Right lobe of liver (tissue), 6 donors: ENCODE measurements around the gene DPEP2NB. TPM values are rescaled to one million over a fixed set of nuclear protein-coding genes. Genes with fewer than 3 reads are reported as not detected.
"Not testable (repeated sequence)": the region's sequence is repeated elsewhere in the genome, so short reads cannot be mapped to it uniquely, and the experiment has no call there.

Source experiments
- ATAC-seq, 4 donors: fragments of 200-7000 bp; cut with Tn5 transposase; one replicate each; pipeline ENCODE4 v1.9.1; 2020; ENCODE audit warnings: mild to moderate bottlenecking in 4 of 4, moderate library complexity in 4 of 4
- DNase-seq, 3 donors: peaks; one replicate each; pipeline ENCODE4 v3.0.0-alpha.2; 2020
- H3K27ac ChIP-seq, 3 donors: fragments of 200-600 bp; one replicate each; pipeline ENCODE4 v1.8.0; 2022
- H3K27me3 ChIP-seq, 2 donors: fragments of 200-600 bp; one replicate each; pipeline ENCODE4 v1.8.0; 2022
- H3K36me3 ChIP-seq, 4 donors: fragments of 200-600 bp; sonication (generic) in 1 of 4; one replicate each; pipeline versions ENCODE4 v1.5.1 to v1.8.0; 2017 to 2022; ENCODE audit warnings: control low read depth in 1 of 4
- H3K4me1 ChIP-seq, 4 donors: fragments of 200-600 bp; sonication (generic) in 1 of 4; one replicate each; pipeline versions ENCODE4 v1.5.1 to v1.8.0; 2017 to 2022; ENCODE audit warnings: control low read depth in 1 of 4
- H3K4me3 ChIP-seq, 3 donors: fragments of 200-600 bp; one replicate each; pipeline ENCODE4 v1.8.0; 2022
- H3K9me3 ChIP-seq, 4 donors: fragments of 200-600 bp; sonication (generic) in 1 of 4; one replicate each; pipeline versions ENCODE4 v1.5.1 to v1.8.0; 2017 to 2022; ENCODE audit warnings: control low read depth in 1 of 4
- CTCF ChIP-seq, 4 donors: fragments of 200-600 bp in 3 of 4; fragments of 450-650 bp in 1 of 4; IDR thresholded peaks; one replicate each; pipeline versions ENCODE4 v1.5.1 to v1.8.0; 2016 to 2022; ENCODE audit warnings: antibody characterized with exemption in 4 of 4, mild to moderate bottlenecking in 2 of 4
- POLR2A ChIP-seq: fragments of 450-650 bp; IDR thresholded peaks from one replicate; pipeline ENCODE4 v1.6.1; 2017; ENCODE audit warnings: antibody characterized with exemption, mild to moderate bottlenecking
- WGBS: methylation state at CpG from one replicate; pipeline ENCODE4 v1.1.6; 2018; ENCODE audit warnings: low coverage, low lambda C conversion rate; ENCODE audit not compliant: insufficient coverage; ENCODE audit errors: missing lambda C conversion rate; 5-methylcytosine and 5-hydroxymethylcytosine counted together
- intact Hi-C, 2 donors: fragments of 100-400 bp; cut with DNase I; formaldehyde crosslinking; loops; one replicate each; pipeline versions ENCODE4 v1.11.2 to v1.14.1; 2022
- total RNA-seq, 6 experiments: library from RNA; depleted of rRNA in 2 of 6; stranded (reverse); fragments of >200 nt in 2 of 6; fragmentation: NEBNext Ultra II Directional in 3 of 6; extraction: Animal tissue kit (Norgen Biotek cat#: 25700) in 3 of 6; gene quantifications; one replicate each; pipeline versions ENCODE4 v1.1.0 to v1.2.4, GENCODE V29; 2016 to 2023
- donor health status: DM: no; HTN: yes; CAD: no.
- donor health status: DM: no; HTN: no; CAD: no.
- donor health status: DM: no; HTN: no; CAD: no.
- donor health status: DM: no; HTN: yes; CAD: no.
- donor health status: DM: no; HTN: yes; CAD: no.

The DPEP2NB gene
- total RNA-seq, 6 experiments from 2014 or later = not detected

DNA sequence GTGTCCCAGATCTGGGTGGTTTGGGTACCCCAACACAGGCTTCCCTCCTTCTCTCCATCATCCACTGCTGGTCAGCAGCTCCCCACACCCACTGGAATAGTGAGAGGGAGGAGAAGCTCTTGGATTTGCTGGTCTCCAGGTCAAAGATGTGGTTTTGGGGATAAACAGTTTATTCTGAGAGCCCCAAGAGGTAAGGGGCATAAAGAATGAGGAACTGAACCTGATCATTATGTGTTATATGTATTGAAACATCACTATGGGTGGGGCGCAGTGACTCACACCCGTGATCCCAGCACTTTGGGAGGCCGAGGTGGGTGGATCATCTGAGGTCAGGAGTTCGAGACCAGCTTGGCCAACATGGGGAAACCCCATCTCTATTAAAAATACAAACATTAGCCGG is 20.3 kb downstream of the DPEP2NB start:
- Histone ChIP-seq H3K4me3 (no peak overlapping the region), H3K9me3 (no peaks in the 10 kb centered on the region), H3K27me3 (no peaks in the 10 kb centered on the region), H3K36me3 (no peaks in the 10 kb centered on the region), H3K27ac (no peak overlapping the region), H3K4me1 (peaks cover 0 to 7% (median 0%) of the 10 kb centered on the region in 4 donors)
- WGBS = 67% methylated on average over 4 of the region's 5 CpGs
- TF ChIP-seq POLR2A (no peak), CTCF (IDR thresholded peaks at IDR 0.05) (no peak)
- no peak for ATAC-seq
- DNase-seq = no peak
- intact Hi-C loops = no loop called here

GRCh38 chr16:67994040-67994408 is 21.7 kb downstream of the DPEP2NB start:
- H3K27me3 ChIP-seq, H3K4me1 ChIP-seq, H3K4me3 ChIP-seq, H3K9me3 ChIP-seq, intact Hi-C loops, H3K36me3 ChIP-seq, DNase-seq: not testable (repeated sequence)
- no CpG with 5 or more reads among the region's 6 CpGs for WGBS
- peak; percentile 3 to 29 (median 17) for ATAC-seq
- H3K27ac ChIP-seq = peak overlapping the region; percentile 55 to 75 (median 63)

DNA sequence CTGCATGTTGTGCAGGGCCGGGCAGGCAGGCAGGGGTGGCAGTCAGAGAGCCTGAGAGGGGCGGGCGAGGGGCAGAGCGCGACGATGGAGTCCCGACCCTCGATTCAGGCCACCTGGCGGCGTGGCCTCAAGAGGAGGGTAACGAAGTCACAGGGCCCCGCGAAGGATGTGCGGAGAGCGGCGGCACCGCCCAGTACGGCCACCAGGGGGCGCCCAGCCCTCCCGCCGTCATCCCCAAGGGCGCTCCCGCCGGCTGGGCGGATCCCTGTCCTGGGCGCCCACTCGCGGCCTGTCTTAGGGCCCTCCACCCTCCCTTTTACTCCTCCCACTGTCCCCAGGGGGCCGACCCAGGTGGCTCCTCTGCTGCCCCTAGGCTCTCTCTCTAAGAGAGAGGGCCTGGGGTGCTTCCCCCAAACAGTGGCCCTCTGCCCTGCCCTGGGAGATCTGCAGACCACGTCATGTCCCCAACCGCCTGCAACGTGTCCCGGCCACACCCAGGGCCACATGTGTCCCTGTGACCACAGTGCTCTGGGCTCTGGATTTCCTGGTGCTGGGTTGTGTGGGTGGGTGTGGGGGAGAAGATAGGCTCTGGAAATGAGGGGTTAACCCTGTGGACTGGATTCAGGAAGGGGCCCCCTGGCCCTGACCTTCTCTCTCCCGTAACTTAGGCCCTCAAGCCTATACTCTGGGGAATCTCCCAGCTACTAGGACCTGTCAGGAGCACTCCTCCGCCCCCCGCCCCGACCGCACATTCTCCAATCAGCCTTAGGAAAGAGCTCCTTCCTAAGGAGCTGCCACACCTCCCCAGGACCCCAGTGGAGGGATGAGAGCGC is 22.3 kb downstream of the DPEP2NB start:
- Histone ChIP-seq H3K36me3 (no peaks in the 10 kb centered on the region), H3K27ac (peak overlapping the region; percentile 55 to 75 (median 63)), H3K9me3 (no peaks in the 10 kb centered on the region), H3K4me3 (peak overlapping the region; percentile 30 to 44 (median 37)), H3K27me3 (no peaks in the 10 kb centered on the region), H3K4me1 (peaks cover 0 to 7% (median 0%) of the 10 kb centered on the region in 4 donors)
- intact Hi-C loops = no loop called here
- DNase-seq (peak; percentile 83 to 87 (median 85)), ATAC-seq (peak; percentile 93 to 96 (median 94))
- WGBS = 0% methylated on average over 5 of the region's 39 CpGs
- TF ChIP-seq POLR2A (no peak), CTCF (IDR thresholded peaks at IDR 0.05) (peak; percentile 97 to 99 (median 98))

DNA sequence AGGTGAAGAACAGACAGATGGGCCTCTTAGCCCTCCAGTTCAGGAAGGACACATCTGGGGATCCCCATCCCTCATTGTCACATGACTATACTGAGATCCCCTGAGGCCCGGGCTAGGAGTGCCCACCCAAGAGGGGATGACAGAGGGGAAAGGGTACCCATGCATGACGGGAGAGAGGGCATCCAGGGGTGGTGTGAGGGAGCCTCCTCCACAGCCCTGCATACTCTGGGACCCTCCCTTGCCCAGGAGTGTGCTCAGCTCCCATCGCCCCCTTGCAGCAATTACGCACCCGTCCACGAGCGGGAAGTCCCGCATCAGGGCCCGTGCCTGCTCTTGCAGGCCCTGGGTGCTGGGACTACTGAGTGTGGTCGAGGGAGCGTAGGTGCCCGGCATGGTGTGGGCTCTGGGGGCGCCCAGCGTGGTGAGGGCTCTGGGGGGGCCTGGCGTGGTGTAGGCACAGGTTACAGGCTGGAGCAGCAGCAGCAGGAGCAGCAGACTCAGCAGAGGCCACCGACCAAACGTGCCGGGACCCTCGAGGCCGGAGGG is 23.0 kb downstream of the DPEP2NB start:
- peak overlapping the region in 2 of 3 donors; percentile 63 to 75 for H3K27ac ChIP-seq
- WGBS = no CpG with 5 or more reads among the region's 20 CpGs
- DNase-seq (peak in 1 of 3 donors; percentile 58), ATAC-seq (peak in 1 of 4 donors; percentile 6)
- peak overlapping the region in 1 of 3 donors; percentile 37 for H3K4me3 ChIP-seq
- H3K27me3 ChIP-seq = no peaks in the 10 kb centered on the region
- TF ChIP-seq CTCF (IDR thresholded peaks at IDR 0.05) (no peak), POLR2A (no peak)
- intact Hi-C loops = no loop called here
- H3K4me1 ChIP-seq = peaks cover 0 to 7% (median 0%) of the 10 kb centered on the region in 4 donors
- no peaks in the 10 kb centered on the region for H3K36me3 ChIP-seq
- no peaks in the 10 kb centered on the region for H3K9me3 ChIP-seq

DNA sequence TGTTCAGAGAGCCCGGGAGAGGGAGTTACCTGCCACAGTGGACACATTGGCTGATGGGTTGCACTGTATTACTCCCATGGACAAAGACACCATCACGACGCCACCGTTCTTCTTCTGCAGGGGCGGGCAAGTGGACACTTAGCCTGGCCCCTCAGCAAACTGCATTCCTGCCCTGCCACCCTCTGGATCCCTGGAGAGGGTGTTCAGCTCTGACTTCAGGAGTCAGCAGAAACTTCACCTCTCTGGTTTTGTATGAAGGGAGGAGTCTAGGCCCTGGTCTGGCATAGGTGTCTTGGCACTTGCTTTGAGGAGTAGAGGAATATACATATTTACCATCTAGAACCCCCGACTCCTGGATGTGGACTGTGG is 25.7 kb downstream of the DPEP2NB start:
- no peak overlapping the region for H3K27ac ChIP-seq
- intact Hi-C loops = no loop called here
- DNase-seq = no peak
- no CpG with 5 or more reads among the region's 6 CpGs for WGBS
- no peak overlapping the region for H3K4me3 ChIP-seq
- no peaks in the 10 kb centered on the region for H3K27me3 ChIP-seq
- peaks cover 0 to 7% (median 0%) of the 10 kb centered on the region in 4 donors for H3K4me1 ChIP-seq
- no peak for TF ChIP-seq POLR2A
- no peak for TF ChIP-seq CTCF (IDR thresholded peaks at IDR 0.05)
- no peaks in the 10 kb centered on the region for H3K36me3 ChIP-seq
- no peaks in the 10 kb centered on the region for H3K9me3 ChIP-seq
- ATAC-seq = no peak
